ENCODE measurements around the gene TMEM176B. TPM values are rescaled to one million over a fixed set of nuclear protein-coding genes. Genes with fewer than 3 reads are reported as not detected.

Gene TMEM176B
- total RNA-seq, 5 donors from 2014 or later (not counting 1 experiment from before 2014, with no cell fraction given), result 0.30 to 0.92 (median 0.63) TPM; not detected in 1

GRCh38 chr7:150744041-150744656 lies 56.0 kb downstream of the TMEM176B start:
- Histone ChIP-seq H3K27me3 (replicated peaks in 1 of 2; ENCODE audit: control insufficient read depth in 2 of 2, extremely low read depth in 1 of 2, insufficient read depth in 2 of 2, low read length in 1 of 2) (no peaks in the 10 kb centered on the region), H3K27ac (ENCODE audit: low read length) (peak overlapping the region; percentile 62), H3K36me3 (ENCODE audit: control insufficient read depth in 2 of 2, extremely low read depth in 1 of 2, insufficient read depth in 1 of 2, low read length in 1 of 2) (peaks cover 18 to 58% of the 10 kb centered on the region in 2 donors), H3K4me3 (ENCODE audit: control insufficient read depth in 1 of 2, extremely low read depth in 1 of 2, low read length in 1 of 2) (peak overlapping the region; percentile 59 to 66), H3K4me1 (ENCODE audit: control insufficient read depth in 1 of 2, extremely low read depth in 1 of 2, insufficient read depth in 2 of 2, low read length in 2 of 2) (peaks cover 73 to 79% of the 10 kb centered on the region in 2 experiments), H3K9me3 (no peaks in the 10 kb centered on the region)
- ChIA-PET CTCF (interaction anchor here (0.6 to 1.4 kb wide), 13 partner anchors 9 to 1482 kb away, joined by 3 to 10 read pairs (median 3); partner anchors contain the start of genes GIMAP2 (in 1 of the 2) and ZNF783 (in 1 of the 2)), POLR2A (interaction anchor here in 1 of 2 donors (0.6 to 0.7 kb wide), 4 partner anchors 72 to 1325 kb away, joined by 3 to 11 read pairs (median 8); no protein-coding TSS in a partner anchor)
- no peaks in the 10 kb centered on the region for H3K27me3 Mint-ChIP-seq
- DNase-seq (peak in 1 of 35 experiments; percentile 29), ATAC-seq (replicated peaks in 1 of 4) (peak in 2 of 4 experiments; percentile 5 to 7)
- peak overlapping the region; percentile 93 to 99 (median 93) for H3K4me3 Mint-ChIP-seq
- peaks cover 88 to 98% (median 90%) of the 10 kb centered on the region in 3 donors for H3K4me1 Mint-ChIP-seq
- H3K27ac Mint-ChIP-seq, result peak overlapping the region; percentile 94 to 99
- H3K36me3 Mint-ChIP-seq, result peaks cover 67% of the 10 kb centered on the region
- H3K9me3 Mint-ChIP-seq, result no peaks in the 10 kb centered on the region
- WGBS (ENCODE audit: insufficient coverage), result 48% methylated on average over 6 of the region's 8 CpGs

GRCh38 chr7:150742286-150742968 lies 57.7 kb downstream of the TMEM176B start:
- Mint-ChIP-seq H3K9me3 (no peaks in the 10 kb centered on the region), H3K4me3 (peak overlapping the region; percentile 93 to 99 (median 93)), H3K36me3 (peaks cover 83% of the 10 kb centered on the region), H3K27me3 (no peaks in the 10 kb centered on the region), H3K4me1 (peaks cover 71 to 90% (median 73%) of the 10 kb centered on the region in 3 donors), H3K27ac (peak overlapping the region; percentile 94 to 99)
- ATAC-seq (replicated peaks in 1 of 4), result no peak
- Histone ChIP-seq H3K27me3 (replicated peaks in 1 of 2; ENCODE audit: control insufficient read depth in 2 of 2, extremely low read depth in 1 of 2, insufficient read depth in 2 of 2, low read length in 1 of 2) (no peaks in the 10 kb centered on the region), H3K27ac (ENCODE audit: low read length) (peak overlapping the region; percentile 43), H3K36me3 (ENCODE audit: control insufficient read depth in 2 of 2, extremely low read depth in 1 of 2, insufficient read depth in 1 of 2, low read length in 1 of 2) (peaks cover 18 to 60% of the 10 kb centered on the region in 2 donors), H3K9me3 (no peaks in the 10 kb centered on the region), H3K4me1 (ENCODE audit: control insufficient read depth in 1 of 2, extremely low read depth in 1 of 2, insufficient read depth in 2 of 2, low read length in 2 of 2) (peaks cover 56 to 62% of the 10 kb centered on the region in 2 experiments), H3K4me3 (ENCODE audit: control insufficient read depth in 1 of 2, extremely low read depth in 1 of 2, low read length in 1 of 2) (peak overlapping the region; percentile 59 to 66)
- CTCF ChIA-PET, result interaction anchor here in 1 of 2 donors (0.6 to 1.4 kb wide), 4 partner anchors 12 to 173 kb away, joined by 3 to 4 read pairs (median 4); no protein-coding TSS in a partner anchor
- 21% methylated on average over 11 of the region's 14 CpGs for WGBS (ENCODE audit: insufficient coverage)
- POLR2A ChIA-PET, result interaction anchor here (0.5 to 0.6 kb wide), 2 partner anchors 11 to 688 kb away, joined by 3 to 7 read pairs; no protein-coding TSS in a partner anchor
- DNase-seq, result peak in 3 of 35 experiments; percentile 31 to 32 (median 32)

Other genes with a start within 250 kb of the TMEM176B start
- 100 to 1,000 TPM; 121 to 341 (median 306) TPM for gene GIMAP4, start 233.0 kb downstream of the TMEM176B start, total RNA-seq
- 100 to 1,000 TPM in 3 of 5 donors, 10 to 100 TPM in 2; 55.0 to 168 (median 150) TPM for gene GIMAP6, start 168.0 kb downstream of the TMEM176B start, total RNA-seq
- 100 to 1,000 TPM in 4 of 5 donors, 10 to 100 TPM in 1; 83.2 to 226 (median 183) TPM for gene GIMAP2, start 114.7 kb downstream of the TMEM176B start, total RNA-seq
- gene GIMAP1, start 83.8 kb downstream of the TMEM176B start, total RNA-seq, result 10 to 100 TPM; 23.5 to 99.9 (median 76.8) TPM
- gene GIMAP5, start 62.9 kb downstream of the TMEM176B start, total RNA-seq, result 100 to 1,000 TPM in 3 of 5 donors, 10 to 100 TPM in 2; 82.8 to 271 (median 248) TPM
- under 1 TPM in 3 of 5 donors, not detected in 2; 0.43 to 0.79 (median 0.73) TPM for gene TMEM176A, start 405 bp upstream of the TMEM176B start, total RNA-seq
- under 1 TPM in 2 of 5 donors, not detected in 3; 0.15 to 0.28 TPM for gene AOC1, start 52.2 kb upstream of the TMEM176B start, total RNA-seq
- 1 to 10 TPM; 2.9 to 4.6 (median 3.0) TPM for gene KCNH2, start 178.0 kb upstream of the TMEM176B start, total RNA-seq
- gene NOS3, start 190.7 kb upstream of the TMEM176B start, total RNA-seq, result 10 to 100 TPM in 1 of 5 donors, 1 to 10 TPM in 4; 4.8 to 10.1 (median 5.0) TPM
- gene ATG9B, start 224.1 kb upstream of the TMEM176B start, total RNA-seq, result 10 to 100 TPM; 24.0 to 37.0 (median 31.8) TPM
- gene ABCB8, start 228.1 kb upstream of the TMEM176B start, total RNA-seq, result 10 to 100 TPM; 72.4 to 83.0 (median 74.8) TPM
- 10 to 100 TPM in 4 of 5 donors, 1 to 10 TPM in 1; 9.8 to 16.0 (median 11.9) TPM for gene ASIC3, start 248.2 kb upstream of the TMEM176B start, total RNA-seq